Upper lobe of left lung (tissue), 4 donors: ENCODE data around the gene PAX2.

Experiments used
- CTCF ChIP-seq, 6 experiments: fragments of 450-650 bp in 4 of 6; fragments of 200-600 bp in 2 of 6; sonication (generic) in 2 of 6; IDR thresholded peaks; one replicate each; pipeline ENCODE4 v1.5.1; 2016 to 2019; ENCODE audit warnings: antibody characterized with exemption in 6 of 6
- POLR2A ChIP-seq, 4 donors: fragments of 450-650 bp; IDR thresholded peaks; one replicate each; pipeline ENCODE4 v1.5.1; 2016 to 2017; ENCODE audit warnings: antibody characterized with exemption in 4 of 4, mild to moderate bottlenecking in 2 of 4

- TF ChIP-seq CTCF (IDR thresholded peaks at IDR 0.05), result no peak
- no peak for TF ChIP-seq POLR2A (IDR thresholded peaks at IDR 0.05)
Observed at GRCh38 chr10:100864978-100865377, 119.6 kb downstream of the PAX2 start.
